Measurements from ENCODE around the gene IMP3. TPM values are rescaled to one million over a fixed set of nuclear protein-coding genes. Genes with fewer than 3 reads are reported as not detected.
"Not testable (repeated sequence)": the region's sequence is repeated elsewhere in the genome, so short reads cannot be mapped to it uniquely, and the experiment has no call there.

The IMP3 gene
- 54.1 TPM for polyA plus RNA-seq (2013, experiment 1 of 4)
- polyA plus RNA-seq (2013, experiment 2 of 4): 57.9 TPM
- polyA plus RNA-seq (2013, experiment 3 of 4): 41.5 TPM
- 41.5 TPM for polyA plus RNA-seq (2013, experiment 4 of 4)

- H3K36me3 ChIP-seq (ENCODE audit: control insufficient read depth, insufficient read depth, low read length): no peaks in the 10 kb centered on the region
- 0% methylated on average over 83 of the region's 83 CpGs for WGBS, 2 experiments
- peak within 1 kb of the TSS; percentile 100 for H3K4me3 ChIP-seq (ENCODE audit: insufficient read depth, low read depth, low read length)
- H3K4me1 ChIP-seq (ENCODE audit: control insufficient read depth, insufficient read depth, low read length): no peaks in the 10 kb centered on the region
- peak within 1 kb of the TSS; percentile 95 for H3K27ac ChIP-seq (ENCODE audit: insufficient read depth, low read depth, low read length, poor library complexity, severe bottlenecking)
- no peaks in the 10 kb centered on the region for H3K27me3 ChIP-seq (ENCODE audit: control insufficient read depth, insufficient read depth, low read length, poor library complexity, severe bottlenecking)
- no peaks in the 10 kb centered on the region for H3K9me3 ChIP-seq (ENCODE audit: control insufficient read depth, low read length)
Observed at GRCh38 chr15:75639709-75640482, at the start of gene IMP3. Gene IMP3 (minus strand): TSS chr15:75640224. CDS start chr15:75640168, 56 bp downstream.

- H3K4me1 ChIP-seq (ENCODE audit: control insufficient read depth, insufficient read depth, low read length); H3K27ac ChIP-seq (ENCODE audit: insufficient read depth, low read depth, low read length, poor library complexity, severe bottlenecking); H3K36me3 ChIP-seq (ENCODE audit: control insufficient read depth, insufficient read depth, low read length); H3K4me3 ChIP-seq (ENCODE audit: insufficient read depth, low read depth, low read length); H3K9me3 ChIP-seq (ENCODE audit: control insufficient read depth, low read length); H3K27me3 ChIP-seq (ENCODE audit: control insufficient read depth, insufficient read depth, low read length, poor library complexity, severe bottlenecking): not testable (repeated sequence)
- 94 to 95% methylated on average over 20 of the region's 20 CpGs for WGBS, 2 experiments
Observed at GRCh38 chr15:75689429-75689828, 49.4 kb upstream of the IMP3 start.

- no peak overlapping the region for H3K27ac ChIP-seq (ENCODE audit: insufficient read depth, low read depth, low read length, poor library complexity, severe bottlenecking)
Observed at GRCh38 chr15:75688831-75689230, 48.8 kb upstream of the IMP3 start.

GRCh38 chr15:75688278-75688557, 48.2 kb upstream of the IMP3 start:
- 96% methylated on average over 7 of the region's 7 CpGs for WGBS, 2 experiments
- no peaks in the 10 kb centered on the region for H3K9me3 ChIP-seq (ENCODE audit: control insufficient read depth, low read length)
- H3K4me3 ChIP-seq (ENCODE audit: insufficient read depth, low read depth, low read length): no peak overlapping the region
- no peaks in the 10 kb centered on the region for H3K4me1 ChIP-seq (ENCODE audit: control insufficient read depth, insufficient read depth, low read length)
- H3K27ac ChIP-seq (ENCODE audit: insufficient read depth, low read depth, low read length, poor library complexity, severe bottlenecking): no peak overlapping the region
- no peaks in the 10 kb centered on the region for H3K27me3 ChIP-seq (ENCODE audit: control insufficient read depth, insufficient read depth, low read length, poor library complexity, severe bottlenecking)
- no peaks in the 10 kb centered on the region for H3K36me3 ChIP-seq (ENCODE audit: control insufficient read depth, insufficient read depth, low read length)

More at GRCh38 chr15:75688831-75689230, 48.8 kb upstream of the IMP3 start:
- 95 to 97% methylated on average over 26 of the region's 26 CpGs for WGBS, 2 experiments
- Histone ChIP-seq H3K4me1 (ENCODE audit: control insufficient read depth, insufficient read depth, low read length) (peaks cover 4% of the 10 kb centered on the region), H3K9me3 (ENCODE audit: control insufficient read depth, low read length) (no peaks in the 10 kb centered on the region), H3K36me3 (ENCODE audit: control insufficient read depth, insufficient read depth, low read length) (no peaks in the 10 kb centered on the region), H3K4me3 (ENCODE audit: insufficient read depth, low read depth, low read length) (no peak overlapping the region), H3K27me3 (ENCODE audit: control insufficient read depth, insufficient read depth, low read length, poor library complexity, severe bottlenecking) (no peaks in the 10 kb centered on the region)

GRCh38 chr15:75687486-75688277, 47.7 kb upstream of the IMP3 start:
- H3K9me3 ChIP-seq (ENCODE audit: control insufficient read depth, low read length): no peaks in the 10 kb centered on the region
- no peak overlapping the region for H3K27ac ChIP-seq (ENCODE audit: insufficient read depth, low read depth, low read length, poor library complexity, severe bottlenecking)
- no peaks in the 10 kb centered on the region for H3K36me3 ChIP-seq (ENCODE audit: control insufficient read depth, insufficient read depth, low read length)
- no peaks in the 10 kb centered on the region for H3K27me3 ChIP-seq (ENCODE audit: control insufficient read depth, insufficient read depth, low read length, poor library complexity, severe bottlenecking)
- 96% methylated on average over 44 of the region's 44 CpGs for WGBS, 2 experiments
- no peaks in the 10 kb centered on the region for H3K4me1 ChIP-seq (ENCODE audit: control insufficient read depth, insufficient read depth, low read length)
- no peak overlapping the region for H3K4me3 ChIP-seq (ENCODE audit: insufficient read depth, low read depth, low read length)

GRCh38 chr15:75686212-75686642, 46.2 kb upstream of the IMP3 start:
- H3K4me1 ChIP-seq (ENCODE audit: control insufficient read depth, insufficient read depth, low read length); H3K27ac ChIP-seq (ENCODE audit: insufficient read depth, low read depth, low read length, poor library complexity, severe bottlenecking); H3K4me3 ChIP-seq (ENCODE audit: insufficient read depth, low read depth, low read length); H3K27me3 ChIP-seq (ENCODE audit: control insufficient read depth, insufficient read depth, low read length, poor library complexity, severe bottlenecking); H3K36me3 ChIP-seq (ENCODE audit: control insufficient read depth, insufficient read depth, low read length); H3K9me3 ChIP-seq (ENCODE audit: control insufficient read depth, low read length): not testable (repeated sequence)
- WGBS, 2 experiments: 38% methylated on average over 13 to 14 of the region's 14 CpGs

GRCh38 chr15:75685195-75685594, 45.2 kb upstream of the IMP3 start:
- Histone ChIP-seq H3K27me3 (ENCODE audit: control insufficient read depth, insufficient read depth, low read length, poor library complexity, severe bottlenecking) (no peaks in the 10 kb centered on the region), H3K4me1 (ENCODE audit: control insufficient read depth, insufficient read depth, low read length) (peaks cover 4% of the 10 kb centered on the region), H3K4me3 (ENCODE audit: insufficient read depth, low read depth, low read length) (no peak overlapping the region), H3K36me3 (ENCODE audit: control insufficient read depth, insufficient read depth, low read length) (no peaks in the 10 kb centered on the region), H3K27ac (ENCODE audit: insufficient read depth, low read depth, low read length, poor library complexity, severe bottlenecking) (no peak overlapping the region), H3K9me3 (ENCODE audit: control insufficient read depth, low read length) (no peaks in the 10 kb centered on the region)
- 86 to 88% methylated on average over 12 of the region's 12 CpGs for WGBS, 2 experiments

- H3K27me3 ChIP-seq (ENCODE audit: control insufficient read depth, insufficient read depth, low read length, poor library complexity, severe bottlenecking): no peaks in the 10 kb centered on the region
- no peaks in the 10 kb centered on the region for H3K9me3 ChIP-seq (ENCODE audit: control insufficient read depth, low read length)
- 86 to 89% methylated on average over 10 of the region's 10 CpGs for WGBS, 2 experiments
- H3K4me3 ChIP-seq (ENCODE audit: insufficient read depth, low read depth, low read length): no peak overlapping the region
- peaks cover 8% of the 10 kb centered on the region for H3K4me1 ChIP-seq (ENCODE audit: control insufficient read depth, insufficient read depth, low read length)
- H3K36me3 ChIP-seq (ENCODE audit: control insufficient read depth, insufficient read depth, low read length): no peaks in the 10 kb centered on the region
- no peak overlapping the region for H3K27ac ChIP-seq (ENCODE audit: insufficient read depth, low read depth, low read length, poor library complexity, severe bottlenecking)
Observed at GRCh38 chr15:75684648-75685047, 44.6 kb upstream of the IMP3 start.

GRCh38 chr15:75683646-75684312, 43.8 kb upstream of the IMP3 start:
- H3K4me1 ChIP-seq (ENCODE audit: control insufficient read depth, insufficient read depth, low read length); H3K9me3 ChIP-seq (ENCODE audit: control insufficient read depth, low read length); H3K27ac ChIP-seq (ENCODE audit: insufficient read depth, low read depth, low read length, poor library complexity, severe bottlenecking); H3K36me3 ChIP-seq (ENCODE audit: control insufficient read depth, insufficient read depth, low read length); H3K4me3 ChIP-seq (ENCODE audit: insufficient read depth, low read depth, low read length); H3K27me3 ChIP-seq (ENCODE audit: control insufficient read depth, insufficient read depth, low read length, poor library complexity, severe bottlenecking): not testable (repeated sequence)
- 15 to 17% methylated on average over 14 of the region's 14 CpGs for WGBS, 2 experiments

Data from ectodermal cell (in vitro differentiated cells).